Caco-2 (cell line): ENCODE results near the gene NDUFA12. TPM values are rescaled to one million over a fixed set of nuclear protein-coding genes. Genes with fewer than 3 reads are reported as not detected.

Experiments
- BruUV-seq: library from RNA; stranded (reverse); fragments of 400-500 nt; replicated peaks from 2 replicates; lab custom pipeline; 2021; lab: Mats Ljungman, UMichigan
- CTCF ChIA-PET: fragments of 300-600 bp; sonication (Branson Sonifier 250); formaldehyde crosslinking; loops from one replicate; lab custom pipeline; 2022; ENCODE audit warnings: antibody characterized with exemption; lab: Charles Lee
- POLR2A ChIA-PET: fragments of 300-600 bp; sonication (Branson Sonifier 250); formaldehyde crosslinking; loops from one replicate; lab custom pipeline; 2022; ENCODE audit warnings: antibody characterized with exemption; lab: Charles Lee
- DNase-seq, 2 experiments: peaks; one replicate each; pipeline versions ENCODE4 v3.0.0 to v3.0.0-alpha.2; 2020 to 2022
- H3K27me3 ChIP-seq: replicated peaks from 2 replicates; pipeline ENCODE4 v1.6.0; 2011; ENCODE audit warnings: low read length; ENCODE audit not compliant: control insufficient read depth, insufficient read depth
- H3K36me3 ChIP-seq: 2 replicates; pipeline ENCODE4 v1.5.1; 2011; ENCODE audit warnings: low read length; ENCODE audit not compliant: control insufficient read depth, insufficient read depth
- H3K4me1 ChIP-seq: fragments of 250-450 bp; sonication (Bioruptor Pico); 2 replicates; pipeline ENCODE4 v1.5.1; 2020; ENCODE audit warnings: mild to moderate bottlenecking
- H3K4me3 ChIP-seq: 2 replicates; pipeline ENCODE4 v1.5.1; 2011; ENCODE audit warnings: low read depth, mild to moderate bottlenecking, control low read depth, low read length
- H3K9me3 ChIP-seq: fragments of 250-450 bp; sonication (Bioruptor Pico); 2 replicates; pipeline ENCODE4 v1.5.1; 2020; ENCODE audit warnings: mild to moderate bottlenecking, moderate library complexity
- H3K27ac Mint-ChIP-seq: one replicate; pipeline ENCODE4 v1.8.0; 2022; ENCODE audit warnings: mixed read lengths; ENCODE audit not compliant: unreplicated experiment
- H3K27me3 Mint-ChIP-seq: one replicate; pipeline ENCODE4 v1.8.0; 2022; ENCODE audit warnings: mixed read lengths; ENCODE audit not compliant: insufficient read depth, unreplicated experiment
- H3K36me3 Mint-ChIP-seq: one replicate; pipeline ENCODE4 v1.8.0; 2022; ENCODE audit warnings: mild to moderate bottlenecking, mixed read lengths; ENCODE audit not compliant: insufficient read depth, unreplicated experiment
- H3K4me1 Mint-ChIP-seq: one replicate; pipeline ENCODE4 v1.8.0; 2022; ENCODE audit warnings: low read depth, mixed read lengths; ENCODE audit not compliant: unreplicated experiment
- H3K4me3 Mint-ChIP-seq: one replicate; pipeline ENCODE4 v1.8.0; 2022; ENCODE audit warnings: mild to moderate bottlenecking, moderate library complexity, mixed read lengths; ENCODE audit not compliant: unreplicated experiment
- H3K9me3 Mint-ChIP-seq: one replicate; pipeline ENCODE4 v1.8.0; 2022; ENCODE audit warnings: mixed read lengths; ENCODE audit not compliant: unreplicated experiment
- intact Hi-C: fragments of 100-400 bp; cut with micrococcal nuclease; formaldehyde crosslinking; loops from one replicate; pipeline ENCODE4 v1.10.0; 2022; ENCODE audit not compliant: unreplicated experiment
- total RNA-seq: library from RNA; stranded (reverse); gene quantifications from 2 replicates; pipeline ENCODE4 v1.2.3, GENCODE V29; 2022
- TF ChIP-seq, protein P1 (sequence below), 2 experiments: fragments of 200-600 bp in 1 of 2; IDR thresholded peaks; 1 replicate in 1 of 2; 2 replicates in 1 of 2; pipeline versions ENCODE4 v1.5.1 to v1.8.0; 2011 to 2022; ENCODE audit warnings: antibody characterized with exemption in 1 of 2, control low read depth in 1 of 2, inconsistent platforms in 1 of 2, low read depth in 1 of 2, low read length in 1 of 2, mild to moderate bottlenecking in 1 of 2, moderate library complexity in 1 of 2; ENCODE audit not compliant: insufficient read depth in 1 of 2, severe bottlenecking in 1 of 2, unreplicated experiment in 1 of 2

The NDUFA12 gene
- total RNA-seq, 1 experiment from 2014 or later = 131 TPM

DNA sequence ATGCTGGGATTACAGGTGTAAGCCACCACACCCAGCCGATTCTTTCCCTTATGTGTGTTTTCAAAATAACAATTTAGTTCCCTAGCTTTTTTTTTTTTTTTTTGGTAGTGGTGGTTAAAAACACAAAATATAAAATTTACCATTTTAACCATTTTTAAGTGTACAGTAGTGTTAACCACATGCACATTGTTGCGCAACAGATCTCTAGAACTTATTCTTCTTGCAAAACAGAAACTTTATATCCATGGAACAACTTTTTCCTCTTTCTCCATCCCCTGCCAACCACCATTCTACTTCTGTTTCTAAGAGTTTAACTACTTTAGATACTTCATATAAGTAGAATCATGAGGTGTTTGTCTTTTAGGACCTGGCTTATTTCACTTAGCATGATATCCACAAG, 1.1 kb upstream of the NDUFA12 start:
- peaks cover 4% of the 10 kb centered on the region; the same call in 1 of the 2 replicates for H3K4me1 ChIP-seq
- POLR2A ChIA-PET = no interaction called here
- Mint-ChIP-seq H3K36me3 (peaks cover under 1% of the 10 kb centered on the region), H3K9me3 (peaks cover 18% of the 10 kb centered on the region), H3K4me3 (peak overlapping the region; percentile 67), H3K27me3 (no peaks in the 10 kb centered on the region), H3K27ac (peak overlapping the region; percentile 65), H3K4me1 (peaks cover 12% of the 10 kb centered on the region)
- intact Hi-C loops = no loop called here
- TF ChIP-seq, protein P1, sequence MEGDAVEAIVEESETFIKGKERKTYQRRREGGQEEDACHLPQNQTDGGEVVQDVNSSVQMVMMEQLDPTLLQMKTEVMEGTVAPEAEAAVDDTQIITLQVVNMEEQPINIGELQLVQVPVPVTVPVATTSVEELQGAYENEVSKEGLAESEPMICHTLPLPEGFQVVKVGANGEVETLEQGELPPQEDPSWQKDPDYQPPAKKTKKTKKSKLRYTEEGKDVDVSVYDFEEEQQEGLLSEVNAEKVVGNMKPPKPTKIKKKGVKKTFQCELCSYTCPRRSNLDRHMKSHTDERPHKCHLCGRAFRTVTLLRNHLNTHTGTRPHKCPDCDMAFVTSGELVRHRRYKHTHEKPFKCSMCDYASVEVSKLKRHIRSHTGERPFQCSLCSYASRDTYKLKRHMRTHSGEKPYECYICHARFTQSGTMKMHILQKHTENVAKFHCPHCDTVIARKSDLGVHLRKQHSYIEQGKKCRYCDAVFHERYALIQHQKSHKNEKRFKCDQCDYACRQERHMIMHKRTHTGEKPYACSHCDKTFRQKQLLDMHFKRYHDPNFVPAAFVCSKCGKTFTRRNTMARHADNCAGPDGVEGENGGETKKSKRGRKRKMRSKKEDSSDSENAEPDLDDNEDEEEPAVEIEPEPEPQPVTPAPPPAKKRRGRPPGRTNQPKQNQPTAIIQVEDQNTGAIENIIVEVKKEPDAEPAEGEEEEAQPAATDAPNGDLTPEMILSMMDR (IDR thresholded peaks at IDR 0.05; ENCODE audit: insufficient read depth in 1 of 2, low read depth in 1 of 2, low read length in 1 of 2, severe bottlenecking in 1 of 2, unreplicated experiment in 1 of 2) = no peak
- H3K36me3 ChIP-seq = peaks cover 2% of the 10 kb centered on the region
- peaks cover 9% of the 10 kb centered on the region; the same call in 1 of the 2 replicates for H3K9me3 ChIP-seq
- BruUV-seq = no TSS peak
- no peaks in the 10 kb centered on the region for H3K27me3 ChIP-seq
- CTCF ChIA-PET = no interaction called here
- H3K4me3 ChIP-seq = no peak overlapping the region
- no peak for DNase-seq

DNA sequence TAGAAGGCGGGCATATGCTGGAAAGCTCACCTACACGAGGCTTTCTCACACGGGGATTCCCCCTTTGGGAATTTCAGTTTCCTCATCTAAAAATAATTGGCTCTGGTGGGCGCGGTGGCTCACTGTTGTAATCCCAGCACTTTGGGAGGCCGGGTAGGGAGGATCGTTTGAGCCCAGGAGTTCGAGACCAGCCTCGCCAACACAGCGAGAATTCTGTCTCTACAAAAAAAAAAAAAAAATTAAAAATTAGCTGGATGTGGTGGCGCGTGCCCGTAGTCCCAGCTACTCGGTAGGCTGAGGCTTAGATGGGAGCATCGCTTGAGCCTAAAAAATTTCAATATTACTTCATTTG, 400 bp upstream of the NDUFA12 start:
- peaks cover 18% of the 10 kb centered on the region for H3K9me3 Mint-ChIP-seq
- BruUV-seq = TSS peak; percentile 62
- CTCF ChIA-PET = interaction anchor here (0.8 to 1.4 kb wide), 2 partner anchors 10 to 69 kb away, joined by 4 to 5 read pairs; partner anchors contain the start of gene NR2C1
- Histone ChIP-seq H3K4me3 (peak overlapping the region; percentile 58), H3K36me3 (peaks cover 2% of the 10 kb centered on the region), H3K9me3 (peaks cover 9% of the 10 kb centered on the region; the same call in 1 of the 2 replicates), H3K4me1 (peaks cover 4% of the 10 kb centered on the region; the same call in 1 of the 2 replicates), H3K27me3 (no peaks in the 10 kb centered on the region)
- no peak for DNase-seq
- H3K27ac Mint-ChIP-seq = peak overlapping the region; percentile 97
- intact Hi-C loops = no loop called here
- POLR2A ChIA-PET = interaction anchor here (0.5 to 0.8 kb wide), 7 partner anchors 31 to 858 kb away, joined by 3 to 14 read pairs (median 3); no protein-coding TSS in a partner anchor
- peaks cover 12% of the 10 kb centered on the region for H3K4me1 Mint-ChIP-seq
- TF ChIP-seq, protein P1 (IDR thresholded peaks at IDR 0.05; ENCODE audit: insufficient read depth in 1 of 2, low read depth in 1 of 2, low read length in 1 of 2, severe bottlenecking in 1 of 2, unreplicated experiment in 1 of 2) = no peak
- H3K4me3 Mint-ChIP-seq = peak overlapping the region; percentile 91
- H3K27me3 Mint-ChIP-seq = no peaks in the 10 kb centered on the region
- peaks cover 8% of the 10 kb centered on the region for H3K36me3 Mint-ChIP-seq

DNA sequence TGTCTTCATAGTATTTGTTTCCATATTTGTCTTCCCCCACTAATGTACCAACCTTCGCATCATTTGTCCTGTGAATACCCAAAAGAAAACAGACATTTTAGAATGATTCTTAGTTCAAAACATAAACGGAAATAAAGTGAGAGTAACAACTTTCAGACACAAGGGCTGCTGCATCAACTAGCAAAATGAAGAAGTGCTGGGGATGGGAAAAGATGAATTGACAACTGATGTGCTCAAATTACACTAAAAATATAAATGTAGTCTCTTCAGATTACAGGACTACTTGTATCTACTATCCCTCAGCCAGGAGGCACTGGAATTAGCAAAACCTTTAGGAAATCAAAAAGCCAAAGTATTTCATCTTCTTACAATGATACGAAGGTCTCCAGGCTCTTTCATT, 743 bp downstream of the NDUFA12 start:
- Mint-ChIP-seq H3K27me3 (no peaks in the 10 kb centered on the region), H3K9me3 (peaks cover 18% of the 10 kb centered on the region), H3K36me3 (peaks cover 10% of the 10 kb centered on the region), H3K27ac (peak overlapping the region; percentile 97), H3K4me3 (peak overlapping the region; percentile 91), H3K4me1 (peaks cover 12% of the 10 kb centered on the region)
- no peaks in the 10 kb centered on the region for H3K27me3 ChIP-seq
- DNase-seq = no peak
- peaks cover 8% of the 10 kb centered on the region; the same call in 1 of the 2 replicates for H3K9me3 ChIP-seq
- TF ChIP-seq, protein P1 (IDR thresholded peaks at IDR 0.05; ENCODE audit: insufficient read depth in 1 of 2, low read depth in 1 of 2, low read length in 1 of 2, severe bottlenecking in 1 of 2, unreplicated experiment in 1 of 2) = no peak
- H3K4me1 ChIP-seq = peaks cover 4% of the 10 kb centered on the region; the same call in 1 of the 2 replicates
- BruUV-seq = no TSS peak
- H3K36me3 ChIP-seq = peaks cover 2% of the 10 kb centered on the region
- intact Hi-C loops = no loop called here
- H3K4me3 ChIP-seq = peak overlapping the region; percentile 58
- CTCF ChIA-PET = interaction anchor here (1.4 kb wide), 1 partner anchor 71 kb away, joined by 5 read pairs; the partner anchor contains the start of gene NR2C1
- POLR2A ChIA-PET = no interaction called here
